ENCODE results near the gene HNF4A.

HNF4A gene

GRCh38 chr20:44442298-44443070, 87.0 kb downstream of the HNF4A start:
- no peaks in the 10 kb centered on the region for H3K4me1 ChIP-seq (ENCODE audit: insufficient read depth, low read length)
- no peak overlapping the region for H3K4me3 ChIP-seq (ENCODE audit: low read length)
- no peak overlapping the region for H3K27ac ChIP-seq (ENCODE audit: low read depth, low read length)

GRCh38 chr20:44445742-44446710, 90.5 kb downstream of the HNF4A start:
- no peak overlapping the region for H3K27ac ChIP-seq (ENCODE audit: low read depth, low read length)

More at GRCh38 chr20:44442298-44443070, 87.0 kb downstream of the HNF4A start:
- no peaks in the 10 kb centered on the region; the same call in 1 of the 2 replicates for H3K27me3 ChIP-seq (ENCODE audit: insufficient read depth, low read length)
- no peak overlapping the region for H3K9ac ChIP-seq (ENCODE audit: low read depth, low read length)
- WGBS: 85% methylated on average over 12 of the region's 12 CpGs
- H3K9me3 ChIP-seq (ENCODE audit: insufficient read depth, low read depth, low read length): no peaks in the 10 kb centered on the region
- no peaks in the 10 kb centered on the region for H3K36me3 ChIP-seq (ENCODE audit: insufficient read depth, low read length)

GRCh38 chr20:44447827-44448419, 92.4 kb downstream of the HNF4A start:
- H3K27me3 ChIP-seq (ENCODE audit: insufficient read depth, low read length): no peaks in the 10 kb centered on the region; the same call in 1 of the 2 replicates
- H3K4me1 ChIP-seq (ENCODE audit: insufficient read depth, low read length): no peaks in the 10 kb centered on the region
- H3K4me3 ChIP-seq (ENCODE audit: low read length): no peak overlapping the region
- H3K9me3 ChIP-seq (ENCODE audit: insufficient read depth, low read depth, low read length): no peaks in the 10 kb centered on the region
- no peak overlapping the region for H3K27ac ChIP-seq (ENCODE audit: low read depth, low read length)
- H3K36me3 ChIP-seq (ENCODE audit: insufficient read depth, low read length): no peaks in the 10 kb centered on the region
- no peak overlapping the region for H3K9ac ChIP-seq (ENCODE audit: low read depth, low read length)
- WGBS: 88% methylated on average over 3 of the region's 3 CpGs

More at GRCh38 chr20:44445742-44446710, 90.5 kb downstream of the HNF4A start:
- H3K9ac ChIP-seq (ENCODE audit: low read depth, low read length): no peak overlapping the region
- no peaks in the 10 kb centered on the region for H3K9me3 ChIP-seq (ENCODE audit: insufficient read depth, low read depth, low read length)
- H3K4me1 ChIP-seq (ENCODE audit: insufficient read depth, low read length): no peaks in the 10 kb centered on the region
- no peaks in the 10 kb centered on the region; the same call in 1 of the 2 replicates for H3K27me3 ChIP-seq (ENCODE audit: insufficient read depth, low read length)
- H3K4me3 ChIP-seq (ENCODE audit: low read length): no peak overlapping the region
- H3K36me3 ChIP-seq (ENCODE audit: insufficient read depth, low read length): no peaks in the 10 kb centered on the region
- 85% methylated on average over 6 of the region's 6 CpGs for WGBS

- no peaks in the 10 kb centered on the region for H3K4me1 ChIP-seq (ENCODE audit: insufficient read depth, low read length)
- 78% methylated on average over 9 of the region's 9 CpGs for WGBS
These were observed 93.5 kb downstream of the HNF4A start for GRCh38 chr20:44448753-44449546.

GRCh38 chr20:44449864-44450263, 94.4 kb downstream of the HNF4A start:
- Histone ChIP-seq H3K9me3 (ENCODE audit: insufficient read depth, low read depth, low read length) (no peaks in the 10 kb centered on the region), H3K4me3 (ENCODE audit: low read length) (no peak overlapping the region), H3K36me3 (ENCODE audit: insufficient read depth, low read length) (no peaks in the 10 kb centered on the region), H3K27ac (ENCODE audit: low read depth, low read length) (no peak overlapping the region), H3K4me1 (ENCODE audit: insufficient read depth, low read length) (no peaks in the 10 kb centered on the region), H3K27me3 (ENCODE audit: insufficient read depth, low read length) (no peaks in the 10 kb centered on the region; the same call in 1 of the 2 replicates), H3K9ac (ENCODE audit: low read depth, low read length) (no peak overlapping the region)
- WGBS: 91% methylated on average over 6 of the region's 7 CpGs

More at GRCh38 chr20:44448753-44449546, 93.5 kb downstream of the HNF4A start:
- H3K4me3 ChIP-seq (ENCODE audit: low read length): no peak overlapping the region
- H3K9me3 ChIP-seq (ENCODE audit: insufficient read depth, low read depth, low read length): no peaks in the 10 kb centered on the region
- no peak overlapping the region for H3K27ac ChIP-seq (ENCODE audit: low read depth, low read length)
- H3K36me3 ChIP-seq (ENCODE audit: insufficient read depth, low read length): no peaks in the 10 kb centered on the region
- no peak overlapping the region for H3K9ac ChIP-seq (ENCODE audit: low read depth, low read length)
- H3K27me3 ChIP-seq (ENCODE audit: insufficient read depth, low read length): no peaks in the 10 kb centered on the region; the same call in 1 of the 2 replicates

- WGBS: 85% methylated on average over 3 of the region's 3 CpGs
- Histone ChIP-seq H3K9ac (ENCODE audit: low read depth, low read length) (no peak overlapping the region), H3K36me3 (ENCODE audit: insufficient read depth, low read length) (no peaks in the 10 kb centered on the region), H3K4me1 (ENCODE audit: insufficient read depth, low read length) (no peaks in the 10 kb centered on the region), H3K4me3 (ENCODE audit: low read length) (no peak overlapping the region), H3K9me3 (ENCODE audit: insufficient read depth, low read depth, low read length) (no peaks in the 10 kb centered on the region), H3K27me3 (ENCODE audit: insufficient read depth, low read length) (no peaks in the 10 kb centered on the region; the same call in 1 of the 2 replicates), H3K27ac (ENCODE audit: low read depth, low read length) (no peak overlapping the region)
These were observed 94.9 kb downstream of the HNF4A start for GRCh38 chr20:44450281-44450889.

GRCh38 chr20:44450903-44451450, 95.5 kb downstream of the HNF4A start:
- H3K4me3 ChIP-seq (ENCODE audit: low read length): no peak overlapping the region

GRCh38 chr20:44454306-44454963, 98.9 kb downstream of the HNF4A start:
- no peak overlapping the region for H3K9ac ChIP-seq (ENCODE audit: low read depth, low read length)
- no peak overlapping the region for H3K27ac ChIP-seq (ENCODE audit: low read depth, low read length)
- H3K36me3 ChIP-seq (ENCODE audit: insufficient read depth, low read length): no peaks in the 10 kb centered on the region
- 91% methylated on average over 7 of the region's 7 CpGs for WGBS
- H3K4me3 ChIP-seq (ENCODE audit: low read length): no peak overlapping the region
- H3K9me3 ChIP-seq (ENCODE audit: insufficient read depth, low read depth, low read length): no peaks in the 10 kb centered on the region
- H3K27me3 ChIP-seq (ENCODE audit: insufficient read depth, low read length): no peaks in the 10 kb centered on the region
- no peaks in the 10 kb centered on the region for H3K4me1 ChIP-seq (ENCODE audit: insufficient read depth, low read length)

More at GRCh38 chr20:44450903-44451450, 95.5 kb downstream of the HNF4A start:
- WGBS: 79% methylated on average over 7 of the region's 7 CpGs
- Histone ChIP-seq H3K4me1 (ENCODE audit: insufficient read depth, low read length) (no peaks in the 10 kb centered on the region), H3K36me3 (ENCODE audit: insufficient read depth, low read length) (no peaks in the 10 kb centered on the region), H3K27ac (ENCODE audit: low read depth, low read length) (no peak overlapping the region), H3K27me3 (ENCODE audit: insufficient read depth, low read length) (no peaks in the 10 kb centered on the region), H3K9ac (ENCODE audit: low read depth, low read length) (no peak overlapping the region), H3K9me3 (ENCODE audit: insufficient read depth, low read depth, low read length) (no peaks in the 10 kb centered on the region)

GRCh38 chr20:44455126-44455525, 99.6 kb downstream of the HNF4A start:
- no peaks in the 10 kb centered on the region for H3K4me1 ChIP-seq (ENCODE audit: insufficient read depth, low read length)
- no peak overlapping the region for H3K4me3 ChIP-seq (ENCODE audit: low read length)
- no peaks in the 10 kb centered on the region for H3K27me3 ChIP-seq (ENCODE audit: insufficient read depth, low read length)
- 93% methylated on average over 3 of the region's 3 CpGs for WGBS
- H3K9ac ChIP-seq (ENCODE audit: low read depth, low read length): no peak overlapping the region
- no peaks in the 10 kb centered on the region for H3K36me3 ChIP-seq (ENCODE audit: insufficient read depth, low read length)
- no peak overlapping the region for H3K27ac ChIP-seq (ENCODE audit: low read depth, low read length)
- no peaks in the 10 kb centered on the region for H3K9me3 ChIP-seq (ENCODE audit: insufficient read depth, low read depth, low read length)

Data from HUES64 (cell line).